Colonic mucosa (tissue), 4 donors: ENCODE data around the gene TRAF3IP3. TPM values are rescaled to one million over a fixed set of nuclear protein-coding genes. Genes with fewer than 3 reads are reported as not detected.

Experiments
- DNase-seq: peaks from one replicate; pipeline ENCODE4 v3.0.0-alpha.2; 2020
- H3K27ac ChIP-seq: fragments of 200-600 bp; one replicate; pipeline ENCODE4 v1.8.0; 2021
- H3K27me3 ChIP-seq: fragments of 200-600 bp; one replicate; pipeline ENCODE4 v1.8.0; 2021
- H3K36me3 ChIP-seq: fragments of 200-600 bp; one replicate; pipeline ENCODE4 v1.8.0; 2021
- H3K4me1 ChIP-seq: fragments of 200-600 bp; one replicate; pipeline ENCODE4 v1.8.0; 2021; ENCODE audit warnings: mild to moderate bottlenecking
- H3K4me3 ChIP-seq: fragments of 200-600 bp; one replicate; pipeline ENCODE4 v1.8.0; 2021
- H3K9ac ChIP-seq, 2 donors: one replicate each; pipeline ENCODE4 v1.7.0; 2013; ENCODE audit warnings: control low read depth in 2 of 2, low read depth in 2 of 2, low read length in 2 of 2
- H3K9me3 ChIP-seq: fragments of 200-600 bp; one replicate; pipeline ENCODE4 v1.8.0; 2021
- CTCF ChIP-seq: fragments of 200-600 bp; IDR thresholded peaks from one replicate; pipeline ENCODE4 v1.8.0; 2022; ENCODE audit warnings: antibody characterized with exemption, mild to moderate bottlenecking
- intact Hi-C: fragments of 100-400 bp; cut with DNase I; formaldehyde crosslinking; loops from one replicate; pipeline ENCODE4 v1.14.1; 2022
- total RNA-seq, 2 donors: library from RNA; stranded (reverse); fragmentation: NEBNext Ultra II Directional in 1 of 2; extraction: Animal tissue kit (Norgen Biotek cat#: 25700) in 1 of 2; gene quantifications; one replicate each; pipeline ENCODE4 v1.2.1, GENCODE V29; 2021
- donor health status: healthy.
- donor health status: DM: no; HTN: no; CAD: no.
- donor health status: DM: no; HTN: no; CAD: no.

The TRAF3IP3 gene
- total RNA-seq, 2 donors from 2014 or later = 2.0 to 3.2 TPM

- Histone ChIP-seq H3K36me3 (no peaks in the 10 kb centered on the region), H3K9ac (no peak overlapping the region), H3K4me1 (no peaks in the 10 kb centered on the region), H3K27me3 (no peaks in the 10 kb centered on the region), H3K27ac (no peak overlapping the region), H3K9me3 (no peaks in the 10 kb centered on the region), H3K4me3 (no peak overlapping the region)
- no peak for DNase-seq
- TF ChIP-seq CTCF = no peak
- intact Hi-C loops = no loop called here
Measured at GRCh38 chr1:209728466-209728865, 27.4 kb upstream of the TRAF3IP3 start.

GRCh38 chr1:209729436-209729835 is 26.4 kb upstream of the TRAF3IP3 start:
- Histone ChIP-seq H3K27ac (no peak overlapping the region), H3K4me1 (no peaks in the 10 kb centered on the region), H3K36me3 (no peaks in the 10 kb centered on the region), H3K9me3 (no peaks in the 10 kb centered on the region), H3K4me3 (no peak overlapping the region), H3K27me3 (no peaks in the 10 kb centered on the region), H3K9ac (no peak overlapping the region)
- intact Hi-C loops = no loop called here
- TF ChIP-seq CTCF = no peak
- DNase-seq = no peak

- H3K9ac ChIP-seq = no peak overlapping the region
- no peak for DNase-seq
- no peaks in the 10 kb centered on the region for H3K27me3 ChIP-seq
- TF ChIP-seq CTCF = no peak
- no peaks in the 10 kb centered on the region for H3K36me3 ChIP-seq
- H3K27ac ChIP-seq = no peak overlapping the region
- H3K9me3 ChIP-seq = no peaks in the 10 kb centered on the region
- H3K4me1 ChIP-seq = no peaks in the 10 kb centered on the region
- intact Hi-C loops = no loop called here
- no peak overlapping the region for H3K4me3 ChIP-seq
Measured at GRCh38 chr1:209732725-209733124, 23.1 kb upstream of the TRAF3IP3 start.

- DNase-seq = no peak
- H3K4me3 ChIP-seq = no peak overlapping the region
- intact Hi-C loops = no loop called here
- no peaks in the 10 kb centered on the region for H3K9me3 ChIP-seq
- no peaks in the 10 kb centered on the region for H3K27me3 ChIP-seq
- no peak for TF ChIP-seq CTCF
- no peak overlapping the region for H3K27ac ChIP-seq
- H3K4me1 ChIP-seq = no peaks in the 10 kb centered on the region
- no peaks in the 10 kb centered on the region for H3K36me3 ChIP-seq
- no peak overlapping the region for H3K9ac ChIP-seq
Measured at GRCh38 chr1:209733409-209734192, 22.3 kb upstream of the TRAF3IP3 start.

GRCh38 chr1:209736490-209737117 is 19.2 kb upstream of the TRAF3IP3 start:
- H3K9ac ChIP-seq = no peak overlapping the region
- H3K4me1 ChIP-seq = no peaks in the 10 kb centered on the region
- intact Hi-C loops = no loop called here
- TF ChIP-seq CTCF = no peak
- H3K9me3 ChIP-seq = no peaks in the 10 kb centered on the region
- no peak overlapping the region for H3K4me3 ChIP-seq
- no peak for DNase-seq
- no peaks in the 10 kb centered on the region for H3K36me3 ChIP-seq
- H3K27me3 ChIP-seq = no peaks in the 10 kb centered on the region
- no peak overlapping the region for H3K27ac ChIP-seq
